ENCODE data around the gene EIF4E2.

DNA sequence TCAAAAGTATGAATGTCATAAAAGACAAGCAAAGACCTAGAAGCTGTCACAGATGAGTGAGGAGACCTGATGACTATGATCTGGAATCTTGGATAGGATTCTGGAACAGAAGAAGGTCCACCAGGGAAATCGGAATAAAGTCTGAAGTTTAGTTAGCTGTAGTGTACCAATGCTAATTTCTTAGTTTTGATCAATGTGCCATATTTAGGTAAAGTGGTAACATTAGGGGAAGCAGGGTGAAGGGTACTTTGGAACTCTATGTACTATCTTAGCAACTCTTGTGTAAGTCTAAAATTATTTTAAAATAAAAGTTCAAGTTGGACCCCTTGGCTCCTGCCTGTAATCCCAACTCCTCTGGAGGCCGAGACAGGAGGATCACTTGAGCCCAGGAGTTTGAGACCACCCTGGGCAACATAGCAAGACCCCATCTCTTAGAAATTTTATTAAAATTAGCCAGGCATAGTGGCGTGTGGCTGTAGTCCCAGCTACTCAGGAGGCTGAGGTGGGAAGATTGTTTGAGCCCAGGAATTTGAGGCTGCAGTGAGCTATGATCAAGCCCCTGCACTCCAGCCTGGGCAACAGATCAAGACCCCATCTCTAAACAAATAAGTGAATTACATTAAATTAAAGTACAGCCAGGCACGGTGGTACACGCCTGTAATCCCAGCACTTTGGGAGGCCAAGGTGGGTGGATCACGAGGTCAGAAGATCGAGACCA lies 47.0 kb downstream of the EIF4E2 start:
- TF ChIP-seq, protein P1, sequence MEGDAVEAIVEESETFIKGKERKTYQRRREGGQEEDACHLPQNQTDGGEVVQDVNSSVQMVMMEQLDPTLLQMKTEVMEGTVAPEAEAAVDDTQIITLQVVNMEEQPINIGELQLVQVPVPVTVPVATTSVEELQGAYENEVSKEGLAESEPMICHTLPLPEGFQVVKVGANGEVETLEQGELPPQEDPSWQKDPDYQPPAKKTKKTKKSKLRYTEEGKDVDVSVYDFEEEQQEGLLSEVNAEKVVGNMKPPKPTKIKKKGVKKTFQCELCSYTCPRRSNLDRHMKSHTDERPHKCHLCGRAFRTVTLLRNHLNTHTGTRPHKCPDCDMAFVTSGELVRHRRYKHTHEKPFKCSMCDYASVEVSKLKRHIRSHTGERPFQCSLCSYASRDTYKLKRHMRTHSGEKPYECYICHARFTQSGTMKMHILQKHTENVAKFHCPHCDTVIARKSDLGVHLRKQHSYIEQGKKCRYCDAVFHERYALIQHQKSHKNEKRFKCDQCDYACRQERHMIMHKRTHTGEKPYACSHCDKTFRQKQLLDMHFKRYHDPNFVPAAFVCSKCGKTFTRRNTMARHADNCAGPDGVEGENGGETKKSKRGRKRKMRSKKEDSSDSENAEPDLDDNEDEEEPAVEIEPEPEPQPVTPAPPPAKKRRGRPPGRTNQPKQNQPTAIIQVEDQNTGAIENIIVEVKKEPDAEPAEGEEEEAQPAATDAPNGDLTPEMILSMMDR (IDR thresholded peaks at IDR 0.05), result no peak
- no peak for TF ChIP-seq POLR2AphosphoS5 (IDR thresholded peaks at IDR 0.05)
- no peak for TF ChIP-seq POLR2A (IDR thresholded peaks at IDR 0.05)

All from breast epithelium (tissue), 3 donors.